OCI-M2 (cell line): ENCODE measurements around the gene TIMM17A.
"Not testable (repeated sequence)": the region's sequence is repeated elsewhere in the genome, so short reads cannot be mapped to it uniquely, and the experiment has no call there.

ENCODE experiments used
- DNase-seq: peaks from one replicate; lab custom pipeline; 2025; ENCODE audit not compliant: unreplicated experiment; lab: John Stamatoyannopoulos, UW

The TIMM17A gene

DNA sequence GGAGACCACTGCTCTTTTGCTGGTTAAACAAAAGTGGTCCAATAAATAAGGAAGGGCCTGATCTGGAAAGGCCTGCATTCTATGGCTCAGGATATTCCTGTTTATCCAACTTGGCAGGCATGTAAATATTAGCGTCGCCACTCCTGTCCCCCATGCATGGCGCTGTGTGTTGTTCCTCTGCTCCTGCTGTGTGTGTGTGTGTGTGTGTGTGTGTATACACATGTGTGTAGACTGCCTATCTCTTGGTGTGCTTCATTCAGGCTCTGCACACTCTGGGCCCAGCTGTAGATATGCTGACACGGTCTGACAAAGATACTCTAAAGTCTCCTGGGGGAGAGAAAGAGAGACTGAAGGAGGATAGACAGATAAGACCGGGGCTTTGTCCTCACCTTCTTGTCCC is 15.7 kb upstream of the TIMM17A start:
- DNase-seq = no peak

DNA sequence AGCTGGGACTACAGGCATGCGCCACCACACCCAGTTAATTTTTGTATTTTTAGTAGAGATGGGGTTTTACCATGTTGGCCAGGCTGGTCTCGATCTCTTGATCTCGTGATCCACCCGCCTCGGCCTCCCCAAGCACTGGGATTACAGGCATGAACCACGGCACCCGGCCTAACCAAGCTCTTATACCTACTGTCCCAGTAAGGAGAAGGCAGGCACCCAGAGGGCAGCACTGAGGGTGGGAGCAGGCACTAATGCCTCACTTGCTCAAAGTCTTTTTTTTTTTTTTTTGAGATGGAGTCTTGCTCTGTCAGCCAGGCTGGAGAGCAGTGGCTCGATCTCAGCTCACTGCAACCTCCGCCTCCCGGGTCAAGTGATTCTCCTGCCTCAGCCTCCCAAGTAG is 15.0 kb upstream of the TIMM17A start:
- not testable (repeated sequence) for DNase-seq

DNA sequence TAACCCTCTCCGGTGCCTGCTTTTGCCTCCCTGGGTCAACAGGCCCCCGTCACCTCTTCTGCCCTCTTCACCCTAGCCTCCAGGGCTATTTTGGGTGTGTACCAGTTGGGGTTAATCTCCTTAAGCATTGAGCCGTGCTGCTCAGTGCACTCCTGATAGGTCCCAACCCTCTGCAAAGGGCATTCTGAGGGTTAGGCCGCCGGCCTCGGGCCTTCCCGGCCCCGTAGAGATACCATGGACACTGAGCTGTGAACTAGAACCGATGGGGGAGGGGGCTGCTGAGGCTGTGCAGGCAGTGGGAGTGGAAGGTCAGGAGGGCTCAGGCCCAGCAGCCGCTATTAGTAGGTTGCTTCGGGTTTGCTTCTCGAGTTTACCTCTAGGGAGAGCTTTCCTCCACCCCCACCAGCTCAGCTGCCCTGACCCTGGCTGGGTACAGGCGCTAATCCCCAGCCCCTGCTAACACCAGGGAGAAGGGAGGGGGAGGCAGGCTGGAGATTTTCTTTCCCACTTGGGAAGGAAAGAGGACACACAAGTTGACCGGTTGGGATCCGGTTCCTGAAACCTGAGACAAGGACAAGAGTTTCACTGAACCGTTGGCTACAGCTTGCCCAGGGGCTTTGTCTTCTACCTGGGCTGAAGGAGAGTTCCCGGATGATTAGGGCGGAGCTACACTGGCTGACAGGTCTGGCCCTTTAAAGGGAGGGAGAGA is 13.7 kb upstream of the TIMM17A start:
- DNase-seq = no peak

DNA sequence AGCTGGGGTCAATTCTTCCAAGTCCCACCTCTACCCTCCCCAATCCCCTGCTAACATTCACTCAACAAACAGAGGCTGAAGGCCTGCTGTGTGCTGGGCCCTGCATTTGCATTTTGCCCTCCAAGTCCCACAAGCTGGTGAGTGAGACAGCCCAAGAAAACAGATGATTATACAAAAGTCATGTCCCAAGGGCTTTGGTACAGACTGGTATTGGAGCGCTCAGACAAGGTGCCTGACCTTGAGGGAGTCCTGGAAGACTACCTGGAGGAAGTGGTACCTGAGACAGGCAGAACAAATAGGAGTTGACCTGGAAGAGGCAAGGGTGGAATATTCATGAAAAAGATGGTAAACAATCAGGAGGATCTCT is 13.2 kb upstream of the TIMM17A start:
- no peak for DNase-seq

DNA sequence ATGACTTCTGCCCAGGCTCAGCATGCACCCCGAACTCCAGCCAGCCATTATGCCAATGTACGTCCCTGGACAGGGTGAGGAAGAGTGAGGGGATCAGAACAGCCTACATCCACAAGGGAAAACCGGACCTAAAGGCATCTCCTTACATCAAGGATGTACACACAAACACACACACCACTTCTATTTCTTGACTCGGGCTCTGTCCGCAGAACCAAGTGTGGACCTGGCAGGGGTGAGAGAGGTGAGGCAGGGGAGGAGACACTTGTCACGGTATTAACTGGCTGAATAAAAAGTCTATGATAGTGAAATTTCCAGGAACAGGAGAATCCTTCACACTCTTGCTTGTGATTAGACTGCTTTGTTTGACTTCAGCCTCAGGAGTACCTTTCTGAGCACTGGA is 11.3 kb upstream of the TIMM17A start:
- DNase-seq = no peak

DNA sequence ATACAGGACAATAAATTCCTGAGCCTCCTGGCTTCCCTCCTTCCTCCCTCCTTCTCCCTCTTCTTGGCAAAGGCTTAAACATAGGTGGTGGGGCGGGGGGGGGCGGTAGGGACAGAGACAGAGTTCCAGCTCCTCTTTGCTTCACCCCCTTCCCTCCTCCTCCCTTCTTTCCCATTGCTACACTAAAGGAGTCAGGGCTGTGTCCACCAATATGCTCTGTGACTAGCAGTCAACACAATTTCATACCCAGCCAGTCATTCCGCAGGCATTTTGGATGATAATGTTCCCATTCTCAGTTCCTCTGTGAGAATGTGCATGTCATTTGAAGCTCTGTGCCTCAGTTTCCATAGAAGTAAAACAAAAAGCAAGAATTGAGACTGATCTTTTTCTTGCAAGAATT is 10.7 kb upstream of the TIMM17A start:
- DNase-seq = no peak

DNA sequence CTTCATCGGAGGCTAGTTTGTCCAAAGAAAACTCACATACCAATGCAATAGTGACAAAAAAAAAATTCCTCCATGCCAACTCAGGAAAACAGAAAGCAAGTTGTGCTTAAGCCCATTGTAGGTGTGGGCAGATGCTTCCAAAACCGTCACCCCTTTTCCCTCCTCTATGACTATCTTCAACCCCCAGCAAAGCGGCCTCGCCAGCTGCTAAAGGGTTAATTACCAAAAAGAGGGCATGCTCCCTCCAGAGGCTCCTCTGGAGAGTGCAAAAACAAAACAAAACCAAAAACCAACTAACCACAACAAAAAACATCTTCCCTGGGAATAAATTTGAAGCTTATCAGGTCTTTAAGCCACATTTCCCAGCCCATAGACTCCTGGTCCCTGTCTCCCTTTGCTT is 10.1 kb upstream of the TIMM17A start:
- no peak for DNase-seq

DNA sequence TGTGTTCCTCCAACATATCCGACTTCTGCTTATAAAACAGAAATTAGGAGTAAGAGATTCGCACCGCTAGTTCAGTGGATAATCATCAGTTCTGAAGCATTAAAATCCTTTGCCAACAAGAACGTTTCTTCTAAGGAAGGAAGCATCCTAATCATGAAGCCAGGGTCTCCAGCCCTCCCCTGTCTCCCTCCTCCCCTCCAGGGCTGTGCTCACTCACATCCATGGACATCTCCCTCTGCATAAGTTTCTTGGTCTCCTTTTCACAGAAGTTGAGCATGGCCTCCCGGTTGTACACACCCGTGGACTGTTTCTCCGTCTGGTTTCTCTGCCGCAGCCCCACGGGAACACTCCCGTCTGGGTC is 9.5 kb upstream of the TIMM17A start:
- DNase-seq = no peak

DNA sequence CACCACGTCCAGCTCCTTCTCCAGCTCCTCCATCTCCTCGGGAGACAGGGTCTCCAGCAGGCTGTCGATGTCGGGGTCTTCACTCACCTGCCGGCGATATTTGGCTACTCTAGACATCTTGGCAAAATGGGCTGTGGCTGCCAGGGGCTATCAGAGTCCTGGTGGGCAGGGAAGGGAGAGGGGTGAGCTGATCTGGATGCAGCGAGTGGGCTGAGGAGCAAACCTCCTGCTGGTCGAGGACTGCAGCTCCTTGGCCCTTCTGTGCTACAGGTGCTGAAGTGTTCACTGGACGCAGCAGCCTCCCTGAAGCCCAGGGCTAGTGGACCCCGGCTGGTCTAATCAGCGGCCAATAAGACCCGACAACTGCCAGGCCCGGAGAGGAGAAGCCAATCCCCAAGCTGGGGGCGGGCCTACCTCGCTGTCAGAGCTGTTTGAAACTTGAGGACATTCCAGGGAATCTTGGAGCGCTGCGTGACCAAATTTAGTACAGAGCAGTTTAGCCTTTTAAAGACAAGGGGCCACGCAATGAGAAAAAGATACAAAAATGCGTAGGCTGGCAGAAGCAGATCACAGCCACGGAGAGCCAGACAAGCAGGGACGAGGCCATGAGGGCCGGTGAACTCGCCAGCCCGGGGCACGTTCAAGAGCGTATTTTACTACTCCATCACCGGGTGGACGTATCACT is 8.9 kb upstream of the TIMM17A start, which contains the start of gene LMOD1:
Gene LMOD1 (minus strand): TSS at position 325 of the 685 bp plus-strand sequence. CDS start 208 bp downstream, at position 117.
- no peak for DNase-seq

DNA sequence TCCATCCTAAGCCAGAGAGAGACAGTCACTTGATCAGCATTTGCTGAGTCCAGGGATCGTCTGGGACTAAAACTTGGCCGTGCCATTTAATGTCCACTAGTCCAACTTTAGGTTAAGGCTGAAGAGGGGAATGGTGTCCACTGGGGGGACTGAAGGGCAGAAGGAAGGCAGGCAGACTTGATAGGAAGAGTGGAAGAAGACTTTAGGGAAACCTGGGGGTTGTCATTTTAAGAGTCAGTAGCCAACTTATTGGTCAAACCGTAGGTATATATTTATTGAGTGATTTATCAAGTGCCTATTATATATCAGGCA is 7.7 kb upstream of the TIMM17A start:
- DNase-seq = no peak

DNA sequence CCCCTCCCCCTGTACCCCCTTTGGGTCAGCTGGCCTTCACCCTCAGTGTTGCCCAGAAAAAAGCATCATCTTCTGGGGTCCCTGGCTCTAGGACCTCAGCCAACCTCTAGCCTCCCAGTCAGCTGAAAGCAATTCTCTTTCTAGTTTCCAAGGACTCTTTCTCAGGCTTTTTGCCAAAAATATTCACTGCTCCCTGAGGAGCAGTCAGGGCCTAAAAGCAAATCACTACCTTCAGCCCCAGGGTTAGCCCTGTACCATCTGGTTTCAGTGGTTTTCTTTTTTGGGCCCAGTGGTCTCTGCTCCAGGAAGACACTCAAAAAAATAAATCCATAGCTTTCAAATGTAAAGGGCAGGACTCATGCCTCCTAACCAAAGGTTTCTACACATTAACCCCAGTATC is 5.8 kb upstream of the TIMM17A start:
- DNase-seq = no peak

DNA sequence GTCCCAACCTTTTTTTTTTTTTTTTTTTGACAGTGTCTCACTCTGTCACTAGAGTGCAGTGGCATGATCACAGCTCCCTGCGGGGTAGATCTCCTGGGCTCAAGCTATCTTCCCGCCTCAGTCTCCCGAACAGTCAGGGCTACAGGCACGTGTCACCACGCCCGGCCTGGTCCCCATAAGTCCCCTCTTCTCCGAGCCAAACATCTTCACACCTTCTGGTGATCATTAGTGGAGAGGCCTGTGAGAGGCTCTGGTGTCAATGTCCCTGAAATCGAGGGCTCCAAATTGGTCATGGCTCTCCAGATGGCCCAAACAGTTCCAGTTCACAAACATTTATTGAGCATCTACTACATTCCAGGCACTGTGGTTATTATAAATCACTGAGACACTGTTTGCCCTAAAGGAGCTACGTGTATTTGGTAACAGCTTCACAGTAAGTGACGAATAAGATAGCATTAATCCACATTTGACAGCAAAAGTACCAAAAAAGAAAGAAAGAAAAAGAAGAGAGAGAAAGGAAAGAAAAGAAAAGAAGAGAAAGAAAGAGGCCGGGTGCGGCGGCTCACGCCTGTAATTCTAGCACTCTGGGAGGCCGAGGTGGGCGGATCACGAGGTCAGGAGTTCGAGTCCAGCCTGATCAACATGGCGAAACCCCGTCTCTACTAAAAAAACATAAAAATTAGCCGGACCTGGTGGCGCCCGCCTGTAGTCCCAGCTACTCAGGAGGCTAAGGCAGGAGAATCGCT is 867 bp upstream of the TIMM17A start:
- no peak for DNase-seq

DNA sequence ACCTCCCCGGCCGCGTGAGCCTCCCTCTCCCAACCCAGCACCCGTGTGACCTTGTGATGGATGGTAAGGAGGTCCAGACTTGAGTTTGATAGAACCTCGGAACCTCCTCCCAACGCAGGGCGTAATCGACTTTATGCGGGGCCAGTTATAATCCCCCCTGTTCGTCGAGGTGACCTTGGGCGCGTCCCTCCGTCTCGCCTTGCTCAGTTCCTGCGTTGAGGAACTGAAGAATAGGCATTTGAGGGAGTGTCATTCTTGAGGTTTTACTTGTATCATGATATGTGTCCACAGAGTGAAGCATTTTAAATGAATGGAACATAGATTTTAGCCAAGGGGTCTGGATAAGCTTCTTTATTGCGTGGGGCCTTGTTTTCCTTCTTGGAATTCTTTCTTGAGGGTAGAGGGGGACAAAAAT is 433 bp downstream of the TIMM17A start:
- DNase-seq = no peak

DNA sequence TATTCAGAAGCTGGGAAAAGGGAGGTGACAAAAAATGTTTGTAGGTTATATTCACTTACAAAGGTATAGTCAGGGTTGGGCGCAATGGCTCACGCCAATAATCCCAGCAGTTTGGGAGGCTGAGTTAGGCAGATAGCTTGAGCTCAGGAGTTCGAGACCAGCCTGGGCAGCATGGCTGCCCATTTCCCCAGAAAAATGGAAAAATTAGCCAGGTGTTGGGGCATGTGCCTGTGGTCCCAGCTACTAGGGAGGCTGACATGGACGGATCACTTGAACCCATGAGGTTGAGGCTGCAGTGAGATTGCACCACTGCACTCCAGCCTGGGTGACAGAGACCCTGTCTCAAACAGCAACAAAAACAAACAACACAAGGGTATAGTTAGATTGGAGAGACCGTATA is 3.0 kb downstream of the TIMM17A start:
- no peak for DNase-seq

DNA sequence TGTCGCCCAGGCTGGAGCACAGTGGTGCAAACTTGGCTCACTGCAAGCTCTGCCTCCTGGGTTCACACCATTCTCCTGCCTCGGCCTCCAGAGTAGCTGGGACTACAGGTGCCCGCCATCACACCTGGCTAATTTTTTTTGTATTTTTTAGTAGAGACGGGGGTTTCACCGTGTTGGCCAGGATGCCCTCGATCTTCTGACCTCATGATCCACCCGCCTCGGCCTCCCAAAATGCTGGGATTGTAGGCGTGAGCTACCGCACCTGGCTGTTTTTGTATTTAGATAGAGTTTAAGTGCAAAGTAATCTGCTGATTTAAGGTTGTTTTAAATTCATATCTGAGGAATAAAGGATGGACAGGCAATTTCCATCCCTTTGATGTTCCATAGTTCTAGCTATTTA is 7.1 kb downstream of the TIMM17A start:
- not testable (repeated sequence) for DNase-seq

DNA sequence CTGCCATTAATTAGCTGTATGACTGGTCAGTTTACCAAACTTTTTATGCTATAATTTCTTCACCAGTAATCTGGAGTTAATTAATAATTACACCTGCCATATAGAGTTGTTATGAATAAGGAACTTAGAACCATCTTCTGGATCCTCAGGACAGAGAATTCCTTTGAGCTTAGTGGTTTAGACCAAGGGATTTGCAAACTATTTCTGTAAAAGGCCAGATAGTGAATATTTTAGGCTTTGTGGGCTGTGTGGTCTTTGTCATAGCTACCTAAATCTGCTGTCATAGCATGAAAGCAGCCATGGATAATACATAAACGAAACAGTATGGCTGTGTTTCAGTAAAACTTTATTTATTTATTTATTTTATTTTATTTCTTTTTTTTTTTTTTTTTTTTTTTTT is 9.0 kb downstream of the TIMM17A start:
- DNase-seq = no peak

DNA sequence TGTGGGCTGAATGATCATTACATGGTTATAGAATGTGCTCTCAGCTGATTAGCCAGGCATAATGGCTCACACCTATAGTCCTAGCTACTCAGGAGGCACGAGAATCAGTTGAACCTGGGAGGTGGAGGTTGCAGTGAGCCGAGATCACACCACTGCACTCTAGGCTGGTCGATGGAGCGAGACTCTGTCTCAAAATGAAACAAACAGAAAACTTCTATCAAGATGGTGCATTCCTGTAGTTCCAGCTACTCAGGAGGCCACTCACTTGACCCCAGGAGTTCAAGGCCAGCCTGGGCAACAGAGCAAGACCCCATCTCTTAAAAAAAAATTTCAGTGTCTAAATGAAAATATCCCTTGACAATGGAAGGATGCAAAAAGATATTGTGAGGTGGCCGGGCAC is 10.9 kb downstream of the TIMM17A start:
- DNase-seq = no peak

DNA sequence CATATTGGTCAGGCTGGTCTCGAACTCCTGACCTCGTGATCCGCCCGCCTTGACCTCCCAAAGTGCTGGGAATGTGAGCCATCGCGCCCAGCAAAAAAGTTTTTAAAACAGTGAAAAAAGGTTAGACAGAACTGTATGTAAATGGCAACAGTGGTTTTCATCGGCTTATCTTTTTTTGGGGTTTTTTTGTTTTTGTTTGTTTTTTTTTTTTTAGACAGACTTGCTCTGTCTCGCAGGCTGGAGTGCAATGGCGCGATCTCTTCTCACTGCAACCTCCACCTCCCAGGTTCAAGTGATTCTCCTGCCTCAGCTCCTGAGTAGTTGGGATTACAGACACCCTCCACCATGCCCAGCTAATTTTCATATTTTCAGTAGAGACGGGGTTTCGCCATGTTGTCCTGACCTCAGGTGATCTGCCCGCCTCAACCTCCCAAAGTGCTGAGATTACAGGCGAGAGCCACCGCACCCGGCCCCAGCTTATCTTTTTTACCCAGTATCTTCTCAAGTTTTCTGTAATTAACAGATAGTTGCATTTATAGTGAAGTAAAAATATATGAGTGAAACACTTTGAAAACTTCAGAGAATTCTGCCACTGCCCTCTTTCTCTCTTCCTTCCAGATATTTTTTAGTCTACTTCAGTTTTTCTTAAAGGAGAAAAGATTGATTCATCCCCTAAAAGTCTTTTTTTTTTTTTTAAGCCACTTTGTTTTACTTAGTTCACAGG is 13.1 kb downstream of the TIMM17A start:
- no peak for DNase-seq

DNA sequence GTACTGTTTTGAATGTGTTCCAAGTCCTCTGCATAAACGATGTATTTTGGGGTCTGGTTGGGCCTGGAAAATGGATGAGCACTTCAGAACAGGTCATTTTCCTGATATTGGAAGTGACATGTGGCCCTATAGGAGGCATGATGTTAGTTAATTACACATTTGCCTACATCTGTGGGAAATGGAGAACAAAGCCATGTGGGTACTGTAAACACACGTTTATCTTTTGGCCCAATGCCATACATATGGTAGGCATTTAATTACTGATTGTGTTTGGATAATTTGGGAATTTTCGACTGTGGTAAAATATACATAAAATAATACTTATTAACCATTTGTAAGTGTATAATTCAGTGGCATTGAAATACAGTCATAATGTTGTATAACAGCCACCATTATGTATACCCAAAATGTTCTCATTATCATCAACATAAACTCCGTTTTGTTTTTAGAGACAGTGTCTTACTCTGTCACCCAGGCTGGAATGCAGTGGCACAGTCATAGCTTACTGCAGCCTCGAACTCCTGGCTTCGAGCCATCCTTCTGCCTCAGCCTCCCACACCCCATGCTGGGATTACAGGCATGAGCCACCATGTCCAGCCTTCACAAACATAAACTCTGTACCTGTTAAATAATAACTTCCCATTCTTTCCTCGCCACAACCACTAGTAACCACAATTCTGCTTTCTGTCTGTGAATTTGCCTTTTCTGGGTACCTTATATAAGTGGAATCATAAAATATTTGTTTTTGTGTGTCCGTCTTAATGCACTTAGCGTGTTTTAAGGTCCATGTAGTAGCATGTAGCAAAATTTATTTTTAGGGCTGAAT is 15.2 kb downstream of the TIMM17A start:
- DNase-seq = no peak

DNA sequence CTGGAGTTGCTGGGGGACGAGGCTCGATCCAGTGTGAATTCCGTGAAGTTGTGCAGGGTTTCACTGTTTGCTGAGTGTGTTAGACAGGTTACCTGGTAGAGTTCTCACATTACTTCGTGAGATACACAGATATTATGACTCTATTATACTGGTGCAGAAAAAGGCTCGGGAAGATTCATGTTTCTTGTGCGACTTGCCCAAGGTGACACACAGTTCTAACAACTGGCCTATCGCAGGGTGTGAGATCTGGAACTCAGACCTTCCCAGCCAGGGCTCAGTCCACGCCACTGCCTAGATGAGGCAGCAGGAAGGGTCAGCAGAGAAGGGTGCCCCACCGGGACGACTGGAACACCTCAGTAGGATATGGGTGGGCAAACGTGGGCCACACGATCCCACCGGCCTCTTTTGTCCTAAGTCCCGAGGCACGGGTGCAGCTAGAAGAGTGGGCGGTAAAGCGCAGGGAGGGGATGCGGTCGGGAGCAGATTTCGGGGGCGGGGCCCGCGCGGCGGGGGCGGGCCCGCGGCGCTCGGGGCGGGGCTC is 26.8 kb downstream of the TIMM17A start:
- DNase-seq = no peak
